ENCODE data around the gene KSR2. TPM values are rescaled to one million over a fixed set of nuclear protein-coding genes. Genes with fewer than 3 reads are reported as not detected.

KSR2 gene
- total RNA-seq, 4 donors from 2014 or later = 1.2 to 11.0 (median 2.2) TPM

DNA sequence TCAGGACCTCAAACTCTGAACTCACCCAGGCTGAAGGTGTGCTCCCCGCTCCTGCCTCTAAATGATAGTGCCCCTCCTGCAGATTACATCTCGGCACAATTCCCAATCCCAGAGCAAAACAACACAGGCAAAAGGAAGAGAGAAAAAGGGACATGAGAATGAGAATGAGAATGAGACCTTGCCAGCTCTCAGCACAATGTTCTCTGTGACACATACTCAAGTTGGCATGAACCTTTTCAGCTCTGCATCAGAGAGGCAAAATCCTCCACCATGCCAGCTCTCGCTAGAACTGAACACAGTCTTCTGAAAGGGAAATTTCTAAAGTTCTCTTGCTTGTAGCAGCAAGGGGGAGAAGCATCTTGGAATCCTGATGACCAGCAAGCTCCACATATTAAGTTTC, 84.6 kb downstream of the KSR2 start:
- Histone ChIP-seq H3K9me3 (no peaks in the 10 kb centered on the region), H3K27ac (no peak overlapping the region), H3K4me1 (no peaks in the 10 kb centered on the region), H3K36me3 (no peaks in the 10 kb centered on the region), H3K4me3 (replicated peaks in 1 of 3) (no peak overlapping the region), H3K27me3 (no peaks in the 10 kb centered on the region)
- WGBS, 2 donors = 81% methylated on average over 3 of the region's 3 CpGs
- intact Hi-C loops (cut with DNase I) = no loop called here
- TF ChIP-seq POLR2A (IDR thresholded peaks at IDR 0.05) = no peak
- TF ChIP-seq, protein P1, sequence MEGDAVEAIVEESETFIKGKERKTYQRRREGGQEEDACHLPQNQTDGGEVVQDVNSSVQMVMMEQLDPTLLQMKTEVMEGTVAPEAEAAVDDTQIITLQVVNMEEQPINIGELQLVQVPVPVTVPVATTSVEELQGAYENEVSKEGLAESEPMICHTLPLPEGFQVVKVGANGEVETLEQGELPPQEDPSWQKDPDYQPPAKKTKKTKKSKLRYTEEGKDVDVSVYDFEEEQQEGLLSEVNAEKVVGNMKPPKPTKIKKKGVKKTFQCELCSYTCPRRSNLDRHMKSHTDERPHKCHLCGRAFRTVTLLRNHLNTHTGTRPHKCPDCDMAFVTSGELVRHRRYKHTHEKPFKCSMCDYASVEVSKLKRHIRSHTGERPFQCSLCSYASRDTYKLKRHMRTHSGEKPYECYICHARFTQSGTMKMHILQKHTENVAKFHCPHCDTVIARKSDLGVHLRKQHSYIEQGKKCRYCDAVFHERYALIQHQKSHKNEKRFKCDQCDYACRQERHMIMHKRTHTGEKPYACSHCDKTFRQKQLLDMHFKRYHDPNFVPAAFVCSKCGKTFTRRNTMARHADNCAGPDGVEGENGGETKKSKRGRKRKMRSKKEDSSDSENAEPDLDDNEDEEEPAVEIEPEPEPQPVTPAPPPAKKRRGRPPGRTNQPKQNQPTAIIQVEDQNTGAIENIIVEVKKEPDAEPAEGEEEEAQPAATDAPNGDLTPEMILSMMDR (IDR thresholded peaks at IDR 0.05) = no peak
- DNase-seq = no peak

DNA sequence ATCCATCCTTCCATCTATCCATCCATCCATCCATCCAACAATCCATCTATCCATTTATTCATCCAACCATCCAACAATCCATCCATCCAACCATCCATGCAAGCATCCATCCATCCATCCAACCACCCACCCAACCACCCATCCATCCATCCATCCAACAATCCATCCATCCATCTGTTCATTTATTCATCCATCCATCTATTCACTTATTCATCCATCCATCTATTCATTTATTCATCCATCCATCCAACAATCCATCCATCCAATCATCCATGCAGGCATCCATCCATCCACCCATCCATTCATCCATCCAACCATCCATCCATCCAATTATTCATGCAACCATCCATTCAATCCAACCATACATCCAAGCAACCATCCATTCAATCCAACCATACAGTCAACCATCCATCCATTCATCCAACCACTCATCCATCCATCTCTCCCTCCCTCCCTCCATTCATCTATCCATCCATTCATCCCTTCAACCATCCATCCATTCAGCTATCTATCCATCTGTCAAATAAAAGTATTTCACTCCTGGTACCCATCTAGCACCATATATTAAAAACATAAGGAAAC, 86.1 kb downstream of the KSR2 start:
- Histone ChIP-seq H3K4me3 (replicated peaks in 1 of 3) (no peak overlapping the region), H3K9me3 (no peaks in the 10 kb centered on the region), H3K27ac (no peak overlapping the region), H3K36me3 (no peaks in the 10 kb centered on the region), H3K4me1 (no peaks in the 10 kb centered on the region), H3K27me3 (no peaks in the 10 kb centered on the region)
- no peak for TF ChIP-seq POLR2A (IDR thresholded peaks at IDR 0.05)
- no peak for DNase-seq
- intact Hi-C loops (cut with DNase I) = no loop called here

GRCh38 chr12:117882181-117882580, 86.6 kb downstream of the KSR2 start:
- H3K4me3 ChIP-seq (replicated peaks in 1 of 3) = no peak overlapping the region
- no peaks in the 10 kb centered on the region for H3K27me3 ChIP-seq
- no peaks in the 10 kb centered on the region for H3K9me3 ChIP-seq
- no peaks in the 10 kb centered on the region for H3K36me3 ChIP-seq
- whole genome bisulfite sequencing, 2 donors = 88 to 100% methylated on average over 1 of the region's 1 CpG
- no peaks in the 10 kb centered on the region for H3K4me1 ChIP-seq
- H3K27ac ChIP-seq = no peak overlapping the region
- intact Hi-C loops (cut with DNase I) = no loop called here
- TF ChIP-seq, protein P1 (IDR thresholded peaks at IDR 0.05) = no peak
- TF ChIP-seq POLR2A (IDR thresholded peaks at IDR 0.05) = no peak
- DNase-seq = no peak

- DNase-seq = no peak
- TF ChIP-seq, protein P1 (IDR thresholded peaks at IDR 0.05) = no peak
- TF ChIP-seq POLR2A (IDR thresholded peaks at IDR 0.05) = no peak
- intact Hi-C loops (cut with DNase I) = no loop called here
- Histone ChIP-seq H3K9me3 (no peaks in the 10 kb centered on the region), H3K4me3 (replicated peaks in 1 of 3) (no peak overlapping the region), H3K36me3 (no peaks in the 10 kb centered on the region), H3K4me1 (no peaks in the 10 kb centered on the region), H3K27ac (no peak overlapping the region), H3K27me3 (no peaks in the 10 kb centered on the region)
Observed at GRCh38 chr12:117881517-117881916, 87.3 kb downstream of the KSR2 start.

DNA sequence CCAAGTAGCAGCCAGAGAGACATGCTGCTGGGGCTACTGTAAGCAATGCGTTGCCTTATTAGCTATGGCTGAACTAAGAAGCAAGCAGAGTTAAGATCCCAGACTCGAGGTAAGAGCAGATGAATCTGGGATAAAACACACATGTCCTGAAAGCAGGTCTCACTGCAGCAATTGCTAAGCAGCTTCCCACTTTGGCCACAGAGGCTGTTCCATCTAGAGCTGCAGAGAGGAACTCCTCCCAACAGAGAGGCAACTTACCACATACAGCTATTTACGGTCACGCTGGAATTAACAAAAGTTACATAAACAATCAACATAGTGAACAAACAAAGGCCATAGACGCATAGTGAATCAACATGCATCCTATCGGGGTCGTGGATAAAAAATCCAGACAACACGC, 90.2 kb downstream of the KSR2 start:
- TF ChIP-seq, protein P1 (IDR thresholded peaks at IDR 0.05) = no peak
- no peak for TF ChIP-seq POLR2A (IDR thresholded peaks at IDR 0.05)
- WGBS, 2 donors = 57 to 68% methylated on average over 8 of the region's 8 CpGs
- Histone ChIP-seq H3K4me3 (replicated peaks in 1 of 3) (no peak overlapping the region), H3K9me3 (no peaks in the 10 kb centered on the region), H3K27ac (no peak overlapping the region), H3K36me3 (no peaks in the 10 kb centered on the region), H3K27me3 (no peaks in the 10 kb centered on the region), H3K4me1 (no peaks in the 10 kb centered on the region)
- intact Hi-C loops (cut with DNase I) = loop anchor here (10.0 kb wide), 2 partner anchors 156 to 236 kb away; no protein-coding TSS in a partner anchor
- DNase-seq = no peak
